Suprapubic skin (tissue), 3 donors: ENCODE results near the gene SEMA3D.

Experiments used
- POLR2A ChIP-seq, 2 donors: fragments of 450-650 bp; IDR thresholded peaks; one replicate each; pipeline ENCODE4 v1.6.1; 2017; ENCODE audit warnings: antibody characterized with exemption in 2 of 2, mild to moderate bottlenecking in 2 of 2, moderate library complexity in 2 of 2
- TF ChIP-seq, protein P1 (sequence below), 2 donors: fragments of 200-600 bp in 1 of 2; fragments of 450-650 bp in 1 of 2; sonication (generic) in 1 of 2; IDR thresholded peaks; one replicate each; pipeline ENCODE4 v1.5.1; 2016 to 2019; ENCODE audit warnings: antibody characterized with exemption in 2 of 2, mild to moderate bottlenecking in 1 of 2, moderate library complexity in 1 of 2

GRCh38 chr7:85095366-85095765, 91.5 kb downstream of the SEMA3D start:
- TF ChIP-seq POLR2A (IDR thresholded peaks at IDR 0.05): no peak
- TF ChIP-seq, protein P1, sequence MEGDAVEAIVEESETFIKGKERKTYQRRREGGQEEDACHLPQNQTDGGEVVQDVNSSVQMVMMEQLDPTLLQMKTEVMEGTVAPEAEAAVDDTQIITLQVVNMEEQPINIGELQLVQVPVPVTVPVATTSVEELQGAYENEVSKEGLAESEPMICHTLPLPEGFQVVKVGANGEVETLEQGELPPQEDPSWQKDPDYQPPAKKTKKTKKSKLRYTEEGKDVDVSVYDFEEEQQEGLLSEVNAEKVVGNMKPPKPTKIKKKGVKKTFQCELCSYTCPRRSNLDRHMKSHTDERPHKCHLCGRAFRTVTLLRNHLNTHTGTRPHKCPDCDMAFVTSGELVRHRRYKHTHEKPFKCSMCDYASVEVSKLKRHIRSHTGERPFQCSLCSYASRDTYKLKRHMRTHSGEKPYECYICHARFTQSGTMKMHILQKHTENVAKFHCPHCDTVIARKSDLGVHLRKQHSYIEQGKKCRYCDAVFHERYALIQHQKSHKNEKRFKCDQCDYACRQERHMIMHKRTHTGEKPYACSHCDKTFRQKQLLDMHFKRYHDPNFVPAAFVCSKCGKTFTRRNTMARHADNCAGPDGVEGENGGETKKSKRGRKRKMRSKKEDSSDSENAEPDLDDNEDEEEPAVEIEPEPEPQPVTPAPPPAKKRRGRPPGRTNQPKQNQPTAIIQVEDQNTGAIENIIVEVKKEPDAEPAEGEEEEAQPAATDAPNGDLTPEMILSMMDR (IDR thresholded peaks at IDR 0.05): no peak
